ENCODE results near the gene MARK2. TPM values are rescaled to one million over a fixed set of nuclear protein-coding genes. Genes with fewer than 3 reads are reported as not detected.

The MARK2 gene
- total RNA-seq, 2 experiments from 2014 or later, result 18.4 to 21.0 TPM

- Mint-ChIP-seq H3K27ac (peak within 1 kb of the TSS; percentile 1), H3K36me3 (ENCODE audit: low read depth) (peaks cover 19% of the 10 kb centered on the region), H3K4me1 (ENCODE audit: low read depth) (peaks cover 20% of the 10 kb centered on the region), H3K9me3 (no peaks in the 10 kb centered on the region), H3K4me3 (peak within 1 kb of the TSS; percentile 81), H3K27me3 (no peaks in the 10 kb centered on the region)
- Histone ChIP-seq H3K27ac (ENCODE audit: low read depth in 1 of 2, low read length in 2 of 2) (no peak within 1 kb of the TSS), H3K36me3 (ENCODE audit: insufficient read depth, low read length) (peaks cover 4% of the 10 kb centered on the region), H3K9me3 (ENCODE audit: control insufficient read depth in 1 of 2, insufficient read depth in 1 of 2, low read length in 2 of 2) (no peaks in the 10 kb centered on the region), H3K27me3 (ENCODE audit: control insufficient read depth in 1 of 2, insufficient read depth in 2 of 2, low read length in 2 of 2) (no peaks in the 10 kb centered on the region), H3K4me3 (ENCODE audit: low read length) (peak within 1 kb of the TSS; percentile 97), H3K4me1 (ENCODE audit: insufficient read depth, low read length) (peaks cover 17% of the 10 kb centered on the region)
- peak; percentile 85 for ATAC-seq (ENCODE audit: poor library complexity)
- intact Hi-C loops (cut with DNase I, micrococcal nuclease), result loop anchor here in 1 of 2 experiments (5.0 kb wide), 1 partner anchor 141 kb away; the partner anchor contains the start of gene ATL3
- ChIA-PET POLR2A (no interaction called here), CTCF (no interaction called here)
- DNase-seq, result peak; percentile 28 to 85 (median 62)
- TF ChIP-seq, protein P1, sequence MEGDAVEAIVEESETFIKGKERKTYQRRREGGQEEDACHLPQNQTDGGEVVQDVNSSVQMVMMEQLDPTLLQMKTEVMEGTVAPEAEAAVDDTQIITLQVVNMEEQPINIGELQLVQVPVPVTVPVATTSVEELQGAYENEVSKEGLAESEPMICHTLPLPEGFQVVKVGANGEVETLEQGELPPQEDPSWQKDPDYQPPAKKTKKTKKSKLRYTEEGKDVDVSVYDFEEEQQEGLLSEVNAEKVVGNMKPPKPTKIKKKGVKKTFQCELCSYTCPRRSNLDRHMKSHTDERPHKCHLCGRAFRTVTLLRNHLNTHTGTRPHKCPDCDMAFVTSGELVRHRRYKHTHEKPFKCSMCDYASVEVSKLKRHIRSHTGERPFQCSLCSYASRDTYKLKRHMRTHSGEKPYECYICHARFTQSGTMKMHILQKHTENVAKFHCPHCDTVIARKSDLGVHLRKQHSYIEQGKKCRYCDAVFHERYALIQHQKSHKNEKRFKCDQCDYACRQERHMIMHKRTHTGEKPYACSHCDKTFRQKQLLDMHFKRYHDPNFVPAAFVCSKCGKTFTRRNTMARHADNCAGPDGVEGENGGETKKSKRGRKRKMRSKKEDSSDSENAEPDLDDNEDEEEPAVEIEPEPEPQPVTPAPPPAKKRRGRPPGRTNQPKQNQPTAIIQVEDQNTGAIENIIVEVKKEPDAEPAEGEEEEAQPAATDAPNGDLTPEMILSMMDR (IDR thresholded peaks at IDR 0.05), result no peak
These were observed 25.8 kb upstream of the MARK2 start, which contains the start of gene SPINDOC for GRCh38 chr11:63813035-63813562. SPINDOC (plus strand) TSS chr11:63813456; CDS start chr11:63813687, 231 bp downstream.

DNA sequence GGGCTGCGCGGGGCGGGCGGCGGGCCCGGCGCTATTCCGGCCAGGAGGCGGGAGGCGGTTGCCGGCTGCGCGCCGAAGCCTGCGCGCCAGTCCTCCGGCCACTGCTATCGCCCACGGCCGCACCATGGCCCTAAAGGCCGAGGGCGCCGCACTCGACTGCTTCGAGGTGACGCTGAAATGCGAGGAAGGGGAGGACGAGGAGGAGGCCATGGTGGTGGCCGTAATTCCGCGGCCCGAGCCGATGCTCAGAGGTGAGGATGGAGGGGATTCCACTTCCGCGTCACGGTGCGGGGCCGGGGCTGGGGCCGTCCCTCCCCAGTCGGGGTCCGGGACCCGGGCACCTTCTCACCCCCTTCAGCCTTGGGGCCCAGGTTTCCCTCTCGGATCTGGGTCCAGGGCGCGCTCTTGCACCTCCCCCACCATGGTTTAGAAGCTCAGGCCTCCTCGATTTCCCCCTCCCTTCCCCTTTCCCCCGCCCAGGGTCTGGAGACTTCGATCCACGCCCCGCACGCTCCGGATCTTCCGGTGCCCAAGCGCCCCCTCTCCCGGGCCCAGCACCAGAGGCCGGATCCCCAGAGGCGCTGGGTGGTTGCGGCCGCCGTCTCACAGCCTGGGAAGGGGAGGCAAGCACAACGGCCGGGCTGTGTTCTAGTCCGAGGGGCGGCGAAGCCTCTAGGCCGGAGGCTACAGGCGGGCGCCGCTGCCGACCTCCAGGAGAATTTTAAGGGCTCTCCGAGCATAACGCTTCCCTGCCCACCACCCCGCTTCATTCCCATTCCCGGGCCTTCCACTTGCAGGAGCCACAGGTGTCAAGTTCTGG is 25.1 kb upstream of the MARK2 start:
- ATAC-seq (ENCODE audit: poor library complexity), result peak; percentile 33
- CTCF ChIA-PET, result interaction anchor here (1.0 kb wide), 1 partner anchor 132 kb away, joined by 3 read pairs; no protein-coding TSS in a partner anchor
- Histone ChIP-seq H3K9me3 (ENCODE audit: control insufficient read depth in 1 of 2, insufficient read depth in 1 of 2, low read length in 2 of 2) (no peaks in the 10 kb centered on the region), H3K4me1 (ENCODE audit: insufficient read depth, low read length) (peaks cover 17% of the 10 kb centered on the region), H3K36me3 (ENCODE audit: insufficient read depth, low read length) (peaks cover 11% of the 10 kb centered on the region), H3K27ac (ENCODE audit: low read depth in 1 of 2, low read length in 2 of 2) (no peak overlapping the region), H3K27me3 (ENCODE audit: control insufficient read depth in 1 of 2, insufficient read depth in 2 of 2, low read length in 2 of 2) (no peaks in the 10 kb centered on the region), H3K4me3 (ENCODE audit: low read length) (peak overlapping the region; percentile 97)
- peak overlapping the region; percentile 1 for H3K27ac Mint-ChIP-seq
- H3K4me1 Mint-ChIP-seq (ENCODE audit: low read depth), result peaks cover 20% of the 10 kb centered on the region
- intact Hi-C loops (cut with DNase I, micrococcal nuclease), result loop anchor here in 1 of 2 experiments (2.0 to 5.0 kb wide), 2 partner anchors 45 to 141 kb away; partner anchors contain the start of genes ATL3 and ZFTA
- TF ChIP-seq, protein P1 (IDR thresholded peaks at IDR 0.05), result no peak
- DNase-seq, result peak in 11 of 14 experiments; percentile 3 to 63 (median 16)
- peak overlapping the region; percentile 70 for H3K4me3 Mint-ChIP-seq
- H3K36me3 Mint-ChIP-seq (ENCODE audit: low read depth), result peaks cover 26% of the 10 kb centered on the region
- POLR2A ChIA-PET, result no interaction called here
- H3K9me3 Mint-ChIP-seq, result no peaks in the 10 kb centered on the region
- H3K27me3 Mint-ChIP-seq, result no peaks in the 10 kb centered on the region

- CTCF ChIA-PET, result interaction anchor here (1.0 kb wide), 1 partner anchor 131 kb away, joined by 3 read pairs; no protein-coding TSS in a partner anchor
- peaks cover 17% of the 10 kb centered on the region for H3K4me1 ChIP-seq (ENCODE audit: insufficient read depth, low read length)
- Mint-ChIP-seq H3K4me3 (peak overlapping the region; percentile 70), H3K36me3 (ENCODE audit: low read depth) (peaks cover 26% of the 10 kb centered on the region), H3K9me3 (no peaks in the 10 kb centered on the region), H3K4me1 (ENCODE audit: low read depth) (peaks cover 20% of the 10 kb centered on the region), H3K27ac (peak overlapping the region; percentile 1), H3K27me3 (no peaks in the 10 kb centered on the region)
- ATAC-seq (ENCODE audit: poor library complexity) (no peak), DNase-seq (peak in 1 of 14 experiments; percentile 20)
- no peaks in the 10 kb centered on the region for H3K27me3 ChIP-seq (ENCODE audit: control insufficient read depth in 1 of 2, insufficient read depth in 2 of 2, low read length in 2 of 2)
- H3K9me3 ChIP-seq (ENCODE audit: control insufficient read depth in 1 of 2, insufficient read depth in 1 of 2, low read length in 2 of 2), result no peaks in the 10 kb centered on the region
- intact Hi-C loops (cut with DNase I, micrococcal nuclease), result loop anchor here in 1 of 2 experiments (2.0 to 5.0 kb wide), 2 partner anchors 46 to 142 kb away; partner anchors contain the start of genes ATL3 and ZFTA
- no peak overlapping the region for H3K27ac ChIP-seq (ENCODE audit: low read depth in 1 of 2, low read length in 2 of 2)
- POLR2A ChIA-PET, result interaction anchor here (0.6 kb wide), 1 partner anchor 133 kb away, joined by 4 read pairs; the partner anchor contains the start of gene RTN3
- H3K36me3 ChIP-seq (ENCODE audit: insufficient read depth, low read length), result peaks cover 16% of the 10 kb centered on the region
- TF ChIP-seq, protein P1 (IDR thresholded peaks at IDR 0.05), result no peak
- peak overlapping the region; percentile 97 for H3K4me3 ChIP-seq (ENCODE audit: low read length)
These were observed 24.6 kb upstream of the MARK2 start for GRCh38 chr11:63814383-63814736.

All from CD4-positive, alpha-beta T cell (primary cell).